Osteoblast (primary cell): ENCODE measurements around the gene C1QTNF4. TPM values are rescaled to one million over a fixed set of nuclear protein-coding genes. Genes with fewer than 3 reads are reported as not detected.

ENCODE experiments used
- DNase-seq: peaks from one replicate; pipeline ENCODE4 v3.0.0; 2011; ENCODE audit warnings: low spot score, mixed read lengths; ENCODE audit not compliant: insufficient read length; ENCODE audit errors: missing footprints
- H2AFZ ChIP-seq: 2 replicates; pipeline ENCODE4 v1.6.0; 2011; ENCODE audit warnings: mild to moderate bottlenecking, low read length
- H3K27ac ChIP-seq: 2 replicates; pipeline ENCODE4 v1.5.1; 2011; ENCODE audit warnings: mild to moderate bottlenecking, low read depth, low read length, moderate library complexity
- H3K27me3 ChIP-seq: 2 replicates; pipeline ENCODE4 v1.6.0; 2012; ENCODE audit warnings: mild to moderate bottlenecking, control low read depth, inconsistent platforms, low read length, moderate library complexity; ENCODE audit not compliant: insufficient read depth
- H3K36me3 ChIP-seq: 2 replicates; pipeline ENCODE4 v1.5.1; 2011; ENCODE audit warnings: mild to moderate bottlenecking, low read length, control low read depth, moderate library complexity; ENCODE audit not compliant: insufficient read depth
- H3K4me1 ChIP-seq: 2 replicates; pipeline ENCODE4 v1.5.1; 2011; ENCODE audit warnings: mild to moderate bottlenecking, low read length, control low read depth, moderate library complexity; ENCODE audit not compliant: insufficient read depth
- H3K4me2 ChIP-seq: 2 replicates; pipeline ENCODE4 v1.6.0; 2011; ENCODE audit warnings: mild to moderate bottlenecking, low read length; ENCODE audit not compliant: insufficient read depth
- H3K4me3 ChIP-seq: fragments of 200-600 bp; sonication (generic); 3 replicates; pipeline ENCODE4 v1.5.1; 2012; ENCODE audit warnings: mild to moderate bottlenecking, low read length, inconsistent platforms; ENCODE audit not compliant: insufficient read depth
- H3K79me2 ChIP-seq: 2 replicates; pipeline ENCODE4 v1.6.0; 2012; ENCODE audit warnings: mild to moderate bottlenecking, low read length, control low read depth, inconsistent platforms; ENCODE audit not compliant: insufficient read depth
- H3K9me3 ChIP-seq: 2 replicates; pipeline ENCODE4 v1.5.1; 2011; ENCODE audit warnings: low read depth, low read length, control low read depth
- H4K20me1 ChIP-seq: 2 replicates; pipeline ENCODE4 v1.6.0; 2012; ENCODE audit warnings: mild to moderate bottlenecking, low read length, control low read depth; ENCODE audit not compliant: insufficient read depth
- CTCF ChIP-seq: IDR thresholded peaks from 2 replicates; pipeline ENCODE4 v1.5.1; 2011; ENCODE audit warnings: mild to moderate bottlenecking, low read depth, low read length, moderate library complexity; ENCODE audit errors: extremely low read depth
- total RNA-seq: library from RNA; depleted of rRNA; stranded (reverse); fragments of >200 nt; gene quantifications from 2 replicates; pipeline ENCODE4 v1.2.3, GENCODE V29; 2012

The C1QTNF4 gene
- total RNA-seq, 1 donor: 0.36 TPM

- no peak for TF ChIP-seq CTCF
- peak overlapping the region; percentile 34 for H3K4me2 ChIP-seq
- peaks cover 15% of the 10 kb centered on the region for H3K4me1 ChIP-seq
- peak overlapping the region; percentile 6 for H3K27ac ChIP-seq
- peaks cover 30% of the 10 kb centered on the region for H3K36me3 ChIP-seq
- no peak for DNase-seq
- no peaks in the 10 kb centered on the region for H4K20me1 ChIP-seq
- H3K27me3 ChIP-seq: no peaks in the 10 kb centered on the region
- no peaks in the 10 kb centered on the region for H3K79me2 ChIP-seq
- no peaks in the 10 kb centered on the region for H3K9me3 ChIP-seq
- no peak overlapping the region for H2AFZ ChIP-seq
- no peak overlapping the region for H3K4me3 ChIP-seq
These were observed 23.2 kb upstream of the C1QTNF4 start for GRCh38 chr11:47617417-47617809.

DNA sequence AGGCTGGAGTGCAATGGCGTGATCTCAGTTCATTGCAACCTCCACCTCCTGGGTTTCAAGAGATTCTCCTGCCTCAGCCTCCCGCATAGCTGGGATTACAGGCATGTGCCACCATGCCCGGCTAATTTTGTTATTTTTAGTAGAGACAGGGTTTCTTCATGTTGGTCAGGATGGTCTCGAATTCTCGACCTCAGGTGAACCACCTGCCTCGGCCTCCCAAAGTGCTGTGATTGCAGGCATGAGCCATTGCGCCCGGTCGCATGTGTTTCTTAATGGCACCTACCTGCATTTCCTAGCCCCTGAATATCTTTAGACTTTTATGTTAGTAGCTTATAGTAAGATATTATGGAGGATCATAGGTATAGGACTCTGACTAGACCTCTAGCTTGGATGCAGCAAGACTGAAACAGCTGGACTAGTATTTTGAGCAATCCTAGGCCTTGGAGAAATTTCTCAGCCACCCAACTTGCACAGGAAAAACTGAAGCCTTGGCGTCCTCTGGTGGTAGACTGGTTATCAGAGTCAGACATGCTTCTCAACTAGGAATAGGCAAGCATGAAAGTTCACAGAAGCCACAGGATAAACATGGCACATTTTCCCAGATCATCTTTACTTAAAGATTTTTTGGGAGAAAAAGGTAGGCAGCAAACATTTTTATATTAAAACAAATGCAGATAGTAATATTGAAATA lies 22.7 kb upstream of the C1QTNF4 start:
- Histone ChIP-seq H3K4me1 (peaks cover 15% of the 10 kb centered on the region), H3K4me2 (peak overlapping the region; percentile 34), H3K27ac (peak overlapping the region; percentile 6), H3K79me2 (no peaks in the 10 kb centered on the region), H3K27me3 (no peaks in the 10 kb centered on the region), H4K20me1 (no peaks in the 10 kb centered on the region), H2AFZ (no peak overlapping the region), H3K4me3 (no peak overlapping the region), H3K36me3 (peaks cover 25% of the 10 kb centered on the region), H3K9me3 (no peaks in the 10 kb centered on the region)
- TF ChIP-seq CTCF: peak; percentile 98
- no peak for DNase-seq

GRCh38 chr11:47615249-47615648 lies 21.0 kb upstream of the C1QTNF4 start:
- Histone ChIP-seq H3K4me1 (peaks cover 15% of the 10 kb centered on the region), H4K20me1 (no peaks in the 10 kb centered on the region), H3K36me3 (peaks cover 11% of the 10 kb centered on the region), H3K27me3 (no peaks in the 10 kb centered on the region), H3K4me2 (no peak overlapping the region), H3K27ac (no peak overlapping the region), H3K79me2 (no peaks in the 10 kb centered on the region), H3K4me3 (no peak overlapping the region), H3K9me3 (no peaks in the 10 kb centered on the region), H2AFZ (no peak overlapping the region)
- DNase-seq: no peak
- TF ChIP-seq CTCF: no peak

DNA sequence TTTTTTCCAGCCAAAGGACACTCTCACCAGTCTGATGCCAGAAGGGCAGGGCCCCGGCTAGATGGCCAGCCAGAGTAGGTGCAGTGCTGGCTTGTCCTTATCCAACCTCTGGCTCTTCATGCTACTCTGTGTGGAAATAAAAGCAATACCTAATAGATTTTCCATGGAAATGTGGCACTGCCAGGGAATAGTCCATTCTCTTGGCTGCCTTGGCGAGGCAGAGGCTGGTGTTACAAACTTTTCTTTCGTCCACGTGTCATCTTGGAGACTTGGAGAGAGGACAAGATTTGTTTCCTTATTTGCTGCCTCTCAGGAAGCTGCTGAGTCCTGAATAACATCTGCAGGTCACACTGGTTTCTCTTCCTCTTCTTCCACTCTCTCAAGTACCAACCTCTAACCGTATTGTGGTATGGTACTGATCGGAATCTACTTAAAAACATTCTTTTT lies 17.2 kb upstream of the C1QTNF4 start:
- H3K4me3 ChIP-seq: no peak overlapping the region
- peaks cover 3% of the 10 kb centered on the region for H3K36me3 ChIP-seq
- H3K9me3 ChIP-seq: no peaks in the 10 kb centered on the region
- no peaks in the 10 kb centered on the region for H3K79me2 ChIP-seq
- no peak for TF ChIP-seq CTCF
- no peaks in the 10 kb centered on the region for H3K27me3 ChIP-seq
- no peak overlapping the region for H3K27ac ChIP-seq
- no peak overlapping the region for H2AFZ ChIP-seq
- DNase-seq: no peak
- H3K4me1 ChIP-seq: peaks cover 19% of the 10 kb centered on the region
- no peak overlapping the region for H3K4me2 ChIP-seq
- H4K20me1 ChIP-seq: no peaks in the 10 kb centered on the region
